HG03108 (cell line): ENCODE measurements around the gene GANAB.

Experiments
- ATAC-seq: cut with Tn5 transposase; IDR thresholded peaks from one replicate; pipeline ENCODE4 v1.9.1; 2021; ENCODE audit warnings: moderate library complexity; ENCODE audit not compliant: unreplicated experiment

GANAB gene

DNA sequence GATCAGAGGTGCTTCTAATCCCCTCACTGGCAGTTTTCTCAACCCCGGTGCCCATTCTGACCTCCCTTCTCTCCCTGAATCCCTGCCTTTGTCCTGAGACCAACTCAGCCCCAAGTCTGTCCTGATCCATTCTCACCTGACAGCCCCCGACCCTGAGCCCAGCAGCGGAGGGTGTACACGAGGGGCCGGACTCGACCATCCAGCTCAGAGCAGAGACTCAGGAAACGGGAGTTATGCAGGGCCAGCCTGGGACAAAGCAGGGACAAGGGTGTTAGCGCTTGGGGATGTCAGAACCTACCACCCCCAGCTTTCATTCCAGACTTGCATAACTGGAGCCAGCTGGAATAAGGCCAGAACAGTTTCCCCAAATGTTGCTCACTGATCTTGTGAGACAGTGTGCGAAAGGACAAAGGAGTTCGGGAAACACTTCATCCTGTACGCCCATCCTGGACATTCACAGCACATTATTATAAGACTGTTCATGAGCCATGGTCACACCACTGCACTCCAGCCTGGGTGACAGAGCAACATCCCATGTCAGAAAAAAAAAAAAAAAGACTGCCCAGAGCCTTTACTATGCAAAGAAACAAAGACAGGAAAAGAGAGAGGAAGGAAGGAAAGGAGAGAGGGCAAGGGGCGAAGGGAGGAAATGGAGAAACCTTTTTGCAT is 69.2 kb downstream of the GANAB start:
- no peak for ATAC-seq

DNA sequence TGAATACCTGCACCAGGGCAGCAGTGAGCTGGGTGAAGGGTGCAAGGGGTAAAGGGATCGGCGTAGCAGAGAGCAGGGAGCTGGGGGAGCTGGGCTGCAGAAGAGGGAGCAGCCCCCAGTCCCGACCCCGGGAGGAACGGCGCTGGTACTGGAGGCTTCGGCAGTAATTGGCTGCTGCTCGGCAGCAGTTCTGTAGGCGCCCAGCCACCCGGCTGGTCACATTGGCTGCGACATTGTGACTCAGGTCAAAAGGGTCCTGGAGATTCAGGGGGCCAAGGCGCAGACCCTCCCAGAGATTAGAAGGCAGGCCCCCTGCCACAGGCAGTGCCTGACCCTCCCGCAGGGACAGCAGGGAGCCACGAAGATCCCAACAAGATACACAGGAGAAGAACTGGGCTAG is 70.6 kb downstream of the GANAB start:
- no peak for ATAC-seq

DNA sequence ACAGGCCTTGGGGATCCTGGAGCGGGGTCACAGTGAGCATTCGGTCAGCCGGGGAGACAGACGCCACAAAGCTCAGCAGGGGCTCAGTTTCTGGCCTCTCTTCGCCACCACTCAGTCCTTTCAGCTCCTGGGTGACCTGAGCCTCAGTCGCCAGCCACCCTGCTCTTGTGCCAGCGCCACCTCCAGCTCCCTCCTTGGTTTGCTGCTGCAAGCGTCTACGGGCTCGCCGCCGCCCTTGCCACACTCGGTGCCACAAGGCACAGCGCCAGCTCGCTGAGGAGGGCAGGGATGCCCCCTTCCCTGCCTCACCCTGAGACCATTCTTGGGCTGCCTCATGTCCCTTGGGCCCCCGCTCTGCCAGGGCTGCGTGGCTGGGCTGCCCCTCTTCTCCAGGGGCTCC is 71.3 kb downstream of the GANAB start:
- no peak for ATAC-seq
